H1 (cell line): ENCODE measurements around the gene CDKL4. TPM values are rescaled to one million over a fixed set of nuclear protein-coding genes. Genes with fewer than 3 reads are reported as not detected.

Experiments used
- CTCF ChIA-PET: fragments of 300-600 bp; sonication (Branson Sonifier 250); formaldehyde crosslinking; loops from one replicate; lab custom pipeline; 2021; ENCODE audit not compliant: partially characterized antibody; lab: Charles Lee
- POLR2A ChIA-PET: fragments of 300-600 bp; sonication (Branson Sonifier 250); formaldehyde crosslinking; loops from one replicate; lab custom pipeline; 2021; ENCODE audit warnings: inconsistent platforms; ENCODE audit not compliant: partially characterized antibody; lab: Charles Lee
- DNase-seq, 2 experiments: peaks; one replicate each; pipeline versions ENCODE4 v3.0.0 to v3.0.0-alpha.2; 2010 to 2022; ENCODE audit warnings: low spot score in 2 of 2, low read depth in 1 of 2, mixed read lengths in 1 of 2
- FAIRE-seq: peaks from 2 replicates; lab custom pipeline; 2011; peaks lifted over from hg19 to GRCh38; lab: Jason Lieb, UNC
- H2AFZ ChIP-seq: 2 replicates; pipeline ENCODE4 v1.8.1; 2012; ENCODE audit warnings: low read length, inconsistent platforms
- H2AK5ac ChIP-seq: 2 replicates; pipeline ENCODE4 v1.6.1; 2013; ENCODE audit warnings: low read depth, low read length
- H2BK120ac ChIP-seq: replicated peaks from 2 replicates; pipeline ENCODE3; 2013; ENCODE audit warnings: low read depth, low read length, inconsistent platforms
- H2BK12ac ChIP-seq: 2 replicates; pipeline ENCODE4 v1.6.1; 2013; ENCODE audit warnings: low read depth, low read length
- H2BK15ac ChIP-seq: 2 replicates; pipeline ENCODE4 v1.6.1; 2013; ENCODE audit warnings: low read length
- H2BK20ac ChIP-seq: 2 replicates; pipeline ENCODE4 v1.6.1; 2013; ENCODE audit warnings: low read length
- H2BK5ac ChIP-seq: 2 replicates; pipeline ENCODE4 v1.6.1; 2013; ENCODE audit warnings: low read depth, low read length
- H3K14ac ChIP-seq: 2 replicates; pipeline ENCODE4 v1.6.1; 2013; ENCODE audit warnings: inconsistent platforms; ENCODE audit not compliant: insufficient read length
- H3K18ac ChIP-seq: 2 replicates; pipeline ENCODE4 v1.6.1; 2013; ENCODE audit warnings: low read length; ENCODE audit errors: extremely low read depth
- H3K23ac ChIP-seq: 2 replicates; pipeline ENCODE4 v1.6.1; 2013; ENCODE audit warnings: inconsistent platforms; ENCODE audit not compliant: insufficient read length
- H3K23me2 ChIP-seq: 2 replicates; pipeline ENCODE4 v1.6.1; 2013; ENCODE audit warnings: low read depth, low read length
- H3K27ac ChIP-seq: 2 replicates; pipeline ENCODE4 v1.6.1; 2011; ENCODE audit warnings: low read depth, low read length, inconsistent platforms
- H3K27me3 ChIP-seq, 4 experiments: replicated peaks in 1 of 4; 1 replicate in 1 of 4; 2 replicates in 3 of 4; pipeline versions ENCODE4 v1.6.1 to v1.8.1; 2011 to 2013; ENCODE audit warnings: low read length in 3 of 4, mild to moderate bottlenecking in 3 of 4, inconsistent platforms in 2 of 4, mixed read lengths in 2 of 4, moderate library complexity in 1 of 4; ENCODE audit not compliant: control insufficient read depth in 3 of 4, insufficient read depth in 3 of 4; ENCODE audit errors: extremely low read depth in 1 of 4
- H3K36me3 ChIP-seq, 4 experiments: 2 replicates each; pipeline versions ENCODE4 v1.6.1 to v1.8.1; 2011 to 2013; ENCODE audit warnings: mild to moderate bottlenecking in 4 of 4, low read length in 3 of 4, moderate library complexity in 2 of 4, control low read depth in 1 of 4, inconsistent platforms in 1 of 4; ENCODE audit not compliant: insufficient read depth in 4 of 4, control insufficient read depth in 2 of 4
- H3K4ac ChIP-seq: replicated peaks from 2 replicates; pipeline ENCODE3; 2013; ENCODE audit warnings: low read length, low read depth, mixed read lengths, inconsistent platforms; ENCODE audit not compliant: insufficient read length
- H3K4me1 ChIP-seq, 4 experiments: replicated peaks in 1 of 4; 1 replicate in 1 of 4; 2 replicates in 3 of 4; pipeline versions ENCODE4 v1.6.1 to v1.8.1; 2011 to 2013; ENCODE audit warnings: low read length in 3 of 4, inconsistent platforms in 2 of 4, mixed read lengths in 1 of 4; ENCODE audit not compliant: insufficient read depth in 4 of 4, control insufficient read depth in 3 of 4
- H3K4me2 ChIP-seq, 2 experiments: 2 replicates each; pipeline versions ENCODE4 v1.6.1 to v1.8.1; 2011 to 2013; ENCODE audit warnings: low read depth in 2 of 2, low read length in 2 of 2, control low read depth in 1 of 2, inconsistent platforms in 1 of 2, mild to moderate bottlenecking in 1 of 2; ENCODE audit not compliant: insufficient read depth in 1 of 2
- H3K4me3 ChIP-seq, 4 experiments: fragments of 200-600, 300-600 bp in 1 of 4; sonication (generic), shearing (Covaris generic), sonication (Bioruptor Twin) in 1 of 4; 2 replicates each; pipeline versions ENCODE4 v1.5.1 to v1.8.1; 2011 to 2016; ENCODE audit warnings: low read length in 4 of 4, low read depth in 3 of 4, control low read depth in 2 of 4, inconsistent platforms in 2 of 4, mild to moderate bottlenecking in 2 of 4, mixed read lengths in 1 of 4, moderate library complexity in 1 of 4; ENCODE audit not compliant: insufficient read depth in 2 of 4; ENCODE audit errors: extremely low read depth in 1 of 4
- H3K56ac ChIP-seq: replicated peaks from 2 replicates; pipeline ENCODE3; 2013; ENCODE audit warnings: low read depth, mild to moderate bottlenecking, mixed read lengths, low read length, inconsistent platforms; ENCODE audit not compliant: insufficient read length
- H3K79me1 ChIP-seq: 2 replicates; pipeline ENCODE4 v1.6.1; 2013; ENCODE audit warnings: low read depth, low read length, control low read depth
- H3K79me2 ChIP-seq, 2 experiments: 2 replicates each; pipeline versions ENCODE4 v1.6.1 to v1.8.1; 2012 to 2013; ENCODE audit warnings: low read length in 2 of 2, mild to moderate bottlenecking in 2 of 2, inconsistent platforms in 1 of 2; ENCODE audit not compliant: insufficient read depth in 2 of 2, control insufficient read depth in 1 of 2
- H3K9ac ChIP-seq, 4 experiments: replicated peaks in 1 of 4; 1 replicate in 1 of 4; 2 replicates in 3 of 4; pipeline versions ENCODE4 v1.6.1 to v1.8.1; 2011 to 2013; ENCODE audit warnings: low read depth in 3 of 4, low read length in 3 of 4, control low read depth in 2 of 4, mild to moderate bottlenecking in 2 of 4, moderate library complexity in 2 of 4, inconsistent platforms in 1 of 4; ENCODE audit errors: extremely low read depth in 1 of 4
- H3K9me3 ChIP-seq, 2 experiments: 2 replicates each; pipeline versions ENCODE4 v1.6.1 to v1.8.1; 2012 to 2013; ENCODE audit warnings: mild to moderate bottlenecking in 2 of 2, moderate library complexity in 2 of 2, control low read depth in 1 of 2, inconsistent platforms in 1 of 2, low read depth in 1 of 2, low read length in 1 of 2, mixed read lengths in 1 of 2; ENCODE audit not compliant: insufficient read depth in 2 of 2
- H4K20me1 ChIP-seq, 2 experiments: replicated peaks in 1 of 2; 2 replicates each; pipeline versions ENCODE3 to v1.8.1; 2011 to 2013; ENCODE audit warnings: inconsistent platforms in 2 of 2, low read length in 2 of 2, mild to moderate bottlenecking in 1 of 2; ENCODE audit not compliant: insufficient read depth in 2 of 2, control insufficient read depth in 1 of 2
- H4K5ac ChIP-seq: 2 replicates; pipeline ENCODE4 v1.6.1; 2013; ENCODE audit warnings: low read length, low read depth, mixed read lengths, inconsistent platforms; ENCODE audit not compliant: insufficient read length
- H4K8ac ChIP-seq: 2 replicates; pipeline ENCODE4 v1.8.0; 2013; ENCODE audit warnings: mild to moderate bottlenecking, moderate library complexity, low read length, inconsistent platforms; ENCODE audit not compliant: insufficient read depth; ENCODE audit errors: extremely low read depth
- H4K91ac ChIP-seq: replicated peaks from 2 replicates; pipeline ENCODE3; 2013; ENCODE audit warnings: low read length, mixed read lengths, inconsistent platforms; ENCODE audit not compliant: insufficient read length
- CTBP2 ChIP-seq: IDR thresholded peaks from 2 replicates; pipeline ENCODE4 v1.7.0; 2011; ENCODE audit warnings: borderline replicate concordance, mild to moderate bottlenecking, moderate library complexity, mixed read lengths, low read length; ENCODE audit not compliant: insufficient read depth, insufficient read length
- HDAC6 ChIP-seq: IDR thresholded peaks from one replicate; pipeline ENCODE4 v1.7.1; 2012; ENCODE audit warnings: low read depth, mild to moderate bottlenecking, inconsistent platforms, low read length, moderate library complexity
- KDM1A ChIP-seq: fragments of 200-600, 300-600 bp; sonication (generic); IDR thresholded peaks from 2 replicates; pipeline ENCODE4 v1.7.1; 2016; ENCODE audit warnings: mild to moderate bottlenecking, low read length, borderline replicate concordance
- KDM5A ChIP-seq: fragments of 200-600 bp; IDR thresholded peaks from 2 replicates; pipeline ENCODE4 v1.7.1; 2012; ENCODE audit warnings: mild to moderate bottlenecking, low read length, inconsistent platforms, mixed read lengths
- NRF1 ChIP-seq: IDR thresholded peaks from 2 replicates; pipeline ENCODE4 v1.6.1; 2011; ENCODE audit warnings: mild to moderate bottlenecking, low read depth, low read length, improper control_type of control experiment
- SRF ChIP-seq: IDR thresholded peaks from 2 replicates; pipeline ENCODE4 v1.6.1; 2011; ENCODE audit warnings: mild to moderate bottlenecking, low read depth, low read length, moderate library complexity
- polyA plus RNA-seq, 7 experiments: library from polyadenylated mRNA; depleted of rRNA in 3 of 7; stranded (reverse) in 5 of 7; unstranded in 2 of 7; fragments of >200 nt in 5 of 7; fragments of 200-250 nt in 2 of 7; gene quantifications; 1 replicate in 5 of 7; 2 replicates in 1 of 7; 4 replicates in 1 of 7; pipeline versions ENCODE4 v1.2.1 to v1.2.3, GENCODE V29; 2011 to 2013; ENCODE audit warnings: missing spikeins in 2 of 7, mixed read lengths in 2 of 7
- total RNA-seq: library from RNA; stranded (reverse); fragmentation: NEBNext Ultra II Directional; extraction: Animal tissue kit (Norgen Biotek cat#: 25700); gene quantifications from 2 replicates; pipeline ENCODE4 v1.2.1, GENCODE V29; 2021

The CDKL4 gene
- total and polyA plus RNA-seq, 2 of the 8 experiments (the other 6 are each of a cell fraction or from before 2014, with no cell fraction given) = not detected

DNA sequence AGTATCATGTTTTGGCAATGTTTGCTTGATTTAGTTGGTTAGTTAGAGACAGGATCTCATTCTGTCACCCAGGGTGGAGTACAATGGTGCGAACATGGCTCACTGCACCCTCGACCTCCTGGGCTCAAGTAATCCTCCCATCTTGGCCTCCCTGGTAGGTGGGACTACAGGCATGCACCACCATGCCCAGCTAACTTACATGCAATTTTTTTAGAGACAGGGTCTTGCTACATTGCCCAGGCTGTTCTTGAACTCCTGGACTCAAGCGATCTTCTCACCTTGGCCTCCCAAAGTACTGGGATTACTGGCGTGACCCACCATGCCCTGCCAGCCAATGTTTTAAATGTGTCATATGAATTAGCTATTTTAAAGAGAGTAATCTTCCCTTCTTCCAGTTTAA lies 16.3 kb upstream of the CDKL4 start (continued):
- no peak for TF ChIP-seq NRF1

DNA sequence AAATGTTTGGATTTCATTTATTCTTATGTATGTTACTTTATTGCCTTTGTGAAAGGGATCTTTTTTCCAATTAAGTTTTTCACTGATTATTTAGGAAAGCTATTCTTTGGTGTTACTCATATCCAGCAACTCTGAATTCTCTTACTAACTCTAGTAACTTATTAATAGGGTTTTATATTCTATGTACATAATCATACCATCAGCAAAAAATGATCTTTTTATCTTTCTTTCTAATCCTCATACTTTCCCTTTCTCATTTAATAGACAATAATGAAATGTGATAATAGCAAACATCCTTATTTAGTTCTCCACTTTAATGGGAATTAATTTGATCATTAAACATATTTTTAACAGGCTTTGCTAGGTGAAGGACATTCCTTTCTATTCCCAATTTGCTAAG lies 12.3 kb upstream of the CDKL4 start:
- H3K79me2 ChIP-seq = no peaks in the 10 kb centered on the region
- TF ChIP-seq KDM1A (no peak), KDM5A (no peak), HDAC6 (no peak), SRF (no peak), CTBP2 (no peak)
- no peak overlapping the region for H2AK5ac ChIP-seq
- H3K27ac ChIP-seq = no peak overlapping the region
- no peaks in the 10 kb centered on the region for H3K4me1 ChIP-seq
- H4K8ac ChIP-seq = no peak overlapping the region
- ChIA-PET CTCF (no interaction called here), POLR2A (no interaction called here)
- H2BK5ac ChIP-seq = no peak overlapping the region
- H3K36me3 ChIP-seq = peaks cover 0 to 59% (median 28%) of the 10 kb centered on the region in 4 experiments; a peak in 7 of 8 replicates
- FAIRE-seq = no peak
- peaks cover 5 to 9% of the 10 kb centered on the region in 2 experiments; a peak in 2 of 4 replicates for H3K9me3 ChIP-seq
- H3K4ac ChIP-seq = no peak overlapping the region
- H3K9ac ChIP-seq = no peak overlapping the region
- no peak overlapping the region for H3K14ac ChIP-seq
- H3K23ac ChIP-seq = no peak overlapping the region
- H3K79me1 ChIP-seq = no peaks in the 10 kb centered on the region
- no peak overlapping the region for H3K4me2 ChIP-seq
- no peaks in the 10 kb centered on the region for H3K27me3 ChIP-seq
- H3K18ac ChIP-seq = no peak overlapping the region
- H2BK12ac ChIP-seq = no peak overlapping the region
- no peak overlapping the region for H2BK120ac ChIP-seq
- H2BK15ac ChIP-seq = no peak overlapping the region
- no peak overlapping the region for H4K91ac ChIP-seq
- no peak overlapping the region for H3K56ac ChIP-seq
- no peaks in the 10 kb centered on the region for H4K20me1 ChIP-seq
- DNase-seq = no peak
- no peaks in the 10 kb centered on the region for H3K23me2 ChIP-seq
- H3K4me3 ChIP-seq = no peak overlapping the region
- no peak overlapping the region for H2BK20ac ChIP-seq
- no peak overlapping the region for H2AFZ ChIP-seq
- H4K5ac ChIP-seq = no peak overlapping the region
